ES-I3 (cell line): ENCODE data around the gene AKT1S1.

Experiments
- H3K36me3 ChIP-seq: 2 replicates; pipeline ENCODE4 v1.6.1; 2013; ENCODE audit warnings: mild to moderate bottlenecking, low read length, control low read depth, moderate library complexity; ENCODE audit not compliant: insufficient read depth
- H3K4me1 ChIP-seq: 2 replicates; pipeline ENCODE4 v1.6.1; 2013; ENCODE audit warnings: mild to moderate bottlenecking, control low read depth, low read length; ENCODE audit not compliant: insufficient read depth
- H3K9ac ChIP-seq: 2 replicates; pipeline ENCODE4 v1.6.1; 2013; ENCODE audit warnings: low read depth, mild to moderate bottlenecking, low read length, moderate library complexity
- H3K9me3 ChIP-seq: 2 replicates; pipeline ENCODE4 v1.6.1; 2013; ENCODE audit warnings: mild to moderate bottlenecking, low read length, moderate library complexity; ENCODE audit not compliant: control insufficient read depth, insufficient read depth

Gene AKT1S1

GRCh38 chr19:49882643-49883042, 5.5 kb upstream of the AKT1S1 start:
- H3K9ac ChIP-seq = no peak overlapping the region
- no peaks in the 10 kb centered on the region for H3K9me3 ChIP-seq
- H3K36me3 ChIP-seq = peaks cover 11% of the 10 kb centered on the region; the same call in 1 of the 2 replicates
- 0 out of 2 replicates have a peak, but pooled peaks cover 7% of the 10 kb centered on the region for H3K4me1 ChIP-seq

DNA sequence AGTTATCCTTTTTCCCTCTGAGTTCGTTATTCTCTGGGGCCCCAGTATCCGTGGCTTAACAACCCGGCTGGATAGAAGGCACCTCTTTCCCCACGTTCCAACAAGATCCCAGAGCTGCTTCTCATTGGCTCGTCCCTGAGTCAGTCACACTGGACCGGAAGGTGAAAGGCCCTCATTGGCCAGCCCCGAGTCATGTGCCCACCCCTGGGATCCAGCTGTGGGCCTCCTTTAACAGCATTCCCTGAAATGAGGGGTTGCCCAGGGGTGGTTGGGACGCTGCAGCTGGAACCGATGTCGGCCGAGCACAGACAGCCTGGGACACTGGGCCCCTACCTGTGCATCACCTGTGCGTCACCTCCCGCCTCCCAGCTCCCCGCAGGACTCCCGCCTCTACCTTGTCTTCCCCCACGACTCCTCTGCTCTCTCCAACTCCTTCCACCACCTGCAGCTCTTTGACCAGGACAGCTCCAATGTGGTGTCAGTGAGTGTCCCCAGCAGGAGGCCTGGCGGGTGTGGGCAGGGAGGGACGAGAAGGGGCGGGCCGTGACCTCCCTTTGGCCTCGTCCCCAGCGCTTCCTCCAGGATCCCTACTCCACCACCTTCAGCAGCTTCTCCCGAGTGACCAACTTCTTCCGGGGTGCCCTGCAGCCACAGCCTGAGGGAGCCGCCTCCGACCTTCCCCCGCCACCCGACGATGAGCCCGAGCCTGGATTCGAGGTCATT, 4.7 kb upstream of the AKT1S1 start:
- Histone ChIP-seq H3K9ac (no peak overlapping the region), H3K4me1 (0 out of 2 replicates have a peak, but pooled peaks cover 7% of the 10 kb centered on the region), H3K36me3 (peaks cover 11% of the 10 kb centered on the region; the same call in 1 of the 2 replicates)

DNA sequence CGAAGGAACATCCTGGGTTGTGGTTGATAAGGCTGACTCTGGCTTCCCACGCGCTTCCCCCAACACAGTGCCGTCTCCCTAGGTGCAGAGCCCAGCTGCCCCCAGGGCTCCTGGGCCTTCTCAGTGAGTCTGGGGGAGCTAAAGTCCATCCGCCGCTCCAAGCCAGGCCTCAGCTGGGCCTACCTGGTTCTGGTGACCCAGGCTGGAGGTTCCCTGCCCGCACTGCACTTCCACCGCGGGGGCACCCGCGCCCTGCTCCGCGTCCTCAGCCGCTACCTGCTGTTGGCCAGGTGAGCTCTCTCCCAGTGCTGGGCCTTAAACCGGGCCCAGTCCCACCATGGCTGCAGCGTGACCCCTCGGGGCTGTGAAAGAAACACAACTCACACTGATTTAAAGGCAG, 4.0 kb upstream of the AKT1S1 start:
- Histone ChIP-seq H3K36me3 (peaks cover 11% of the 10 kb centered on the region; the same call in 1 of the 2 replicates), H3K9ac (no peak overlapping the region), H3K9me3 (no peaks in the 10 kb centered on the region), H3K4me1 (0 out of 2 replicates have a peak, but pooled peaks cover 7% of the 10 kb centered on the region)

More for the DNA sequence above, 4.7 kb upstream of the AKT1S1 start:
- no peaks in the 10 kb centered on the region for H3K9me3 ChIP-seq

- no peak overlapping the region for H3K9ac ChIP-seq
Measured at GRCh38 chr19:49880162-49880869, 3.2 kb upstream of the AKT1S1 start.

GRCh38 chr19:49879243-49879963, 2.2 kb upstream of the AKT1S1 start:
- Histone ChIP-seq H3K36me3 (peaks cover 11% of the 10 kb centered on the region; the same call in 1 of the 2 replicates), H3K4me1 (peaks cover 7% of the 10 kb centered on the region; the same call in 1 of the 2 replicates), H3K9me3 (no peaks in the 10 kb centered on the region), H3K9ac (no peak overlapping the region)

More at GRCh38 chr19:49880162-49880869, 3.2 kb upstream of the AKT1S1 start:
- Histone ChIP-seq H3K4me1 (peaks cover 7% of the 10 kb centered on the region; the same call in 1 of the 2 replicates), H3K9me3 (no peaks in the 10 kb centered on the region), H3K36me3 (peaks cover 11% of the 10 kb centered on the region; the same call in 1 of the 2 replicates)

- H3K36me3 ChIP-seq = peaks cover 6% of the 10 kb centered on the region; the same call in 1 of the 2 replicates
- peak overlapping the region; percentile 95 for H3K9ac ChIP-seq
- H3K9me3 ChIP-seq = no peaks in the 10 kb centered on the region
- H3K4me1 ChIP-seq = peaks cover 7% of the 10 kb centered on the region; the same call in 1 of the 2 replicates
Measured at GRCh38 chr19:49878744-49879070, 1.6 kb upstream of the AKT1S1 start.

- Histone ChIP-seq H3K9ac (peak overlapping the region; percentile 95), H3K4me1 (peaks cover 7% of the 10 kb centered on the region; the same call in 1 of the 2 replicates), H3K9me3 (no peaks in the 10 kb centered on the region), H3K36me3 (peaks cover 4% of the 10 kb centered on the region; the same call in 1 of the 2 replicates)
Measured at GRCh38 chr19:49877879-49878743, 956 bp upstream of the AKT1S1 start.

GRCh38 chr19:49876422-49877019, 634 bp downstream of the AKT1S1 start:
- H3K4me1 ChIP-seq = peaks cover 7% of the 10 kb centered on the region; the same call in 1 of the 2 replicates

GRCh38 chr19:49875857-49876421, 1.2 kb downstream of the AKT1S1 start:
- H3K9ac ChIP-seq = peak overlapping the region; percentile 95
- H3K36me3 ChIP-seq = no peaks in the 10 kb centered on the region
- no peaks in the 10 kb centered on the region for H3K9me3 ChIP-seq
- peaks cover 7% of the 10 kb centered on the region; the same call in 1 of the 2 replicates for H3K4me1 ChIP-seq

More at GRCh38 chr19:49876422-49877019, 634 bp downstream of the AKT1S1 start:
- no peaks in the 10 kb centered on the region; the same call in 1 of the 2 replicates for H3K36me3 ChIP-seq
- no peaks in the 10 kb centered on the region for H3K9me3 ChIP-seq
- H3K9ac ChIP-seq = peak overlapping the region; percentile 95

GRCh38 chr19:49875177-49875576, 2.0 kb downstream of the AKT1S1 start:
- Histone ChIP-seq H3K9me3 (no peaks in the 10 kb centered on the region), H3K36me3 (no peaks in the 10 kb centered on the region), H3K9ac (peak overlapping the region; percentile 95), H3K4me1 (peaks cover 7% of the 10 kb centered on the region; the same call in 1 of the 2 replicates)

- Histone ChIP-seq H3K36me3 (no peaks in the 10 kb centered on the region), H3K9ac (no peak overlapping the region), H3K4me1 (peaks cover 7% of the 10 kb centered on the region; the same call in 1 of the 2 replicates), H3K9me3 (no peaks in the 10 kb centered on the region)
Measured at GRCh38 chr19:49874503-49875157, 2.5 kb downstream of the AKT1S1 start.

- Histone ChIP-seq H3K36me3 (no peaks in the 10 kb centered on the region), H3K9ac (no peak overlapping the region), H3K9me3 (no peaks in the 10 kb centered on the region), H3K4me1 (peaks cover 5% of the 10 kb centered on the region; the same call in 1 of the 2 replicates)
Measured at GRCh38 chr19:49873834-49874233, 3.3 kb downstream of the AKT1S1 start.
